SU-DHL-6 (cell line): Measurements from ENCODE around the gene LFNG.

Source experiments
- CTCF ChIP-seq: fragments of 200-600 bp; sonication (generic); IDR thresholded peaks from one replicate; pipeline ENCODE4 v1.5.1; 2017; ENCODE audit warnings: antibody characterized with exemption, mild to moderate bottlenecking, low read length, moderate library complexity; ENCODE audit not compliant: insufficient read depth, poor library complexity, severe bottlenecking
- EZH2phosphoT487 ChIP-seq: fragments of 200-600 bp; sonication (generic), shearing (Covaris generic); conservative IDR thresholded peaks from 2 replicates; pipeline ENCODE4 v1.6.1; 2018; ENCODE audit warnings: mild to moderate bottlenecking, antibody characterized with exemption, low read length, moderate library complexity, mixed read lengths

GRCh38 chr7:2564970-2565540, 45.5 kb downstream of the LFNG start:
- TF ChIP-seq CTCF, result no peak
- no peak for TF ChIP-seq EZH2phosphoT487
